ENCODE data around the gene MCC.

- TF ChIP-seq POLR2A (IDR thresholded peaks at IDR 0.05): no peak
- TF ChIP-seq CTCF (IDR thresholded peaks at IDR 0.05): no peak
These were observed 304.6 kb downstream of the MCC start for GRCh38 chr5:113183694-113184093.

Measured in thyroid gland (tissue), 4 donors.